WTC11 (cell line): ENCODE data around the gene GNB5. TPM values are rescaled to one million over a fixed set of nuclear protein-coding genes. Genes with fewer than 3 reads are reported as not detected.

ENCODE experiments used
- EMX1 ChIP-seq: fragments of 250-450 bp; sonication (Bioruptor Pico); IDR thresholded peaks from 2 replicates; pipeline ENCODE4 v1.8.0; 2021; ENCODE audit warnings: mild to moderate bottlenecking
- FOXK1 ChIP-seq: sonication (generic); formaldehyde crosslinking; IDR thresholded peaks from 2 replicates; pipeline ENCODE4 v1.8.0; 2022; ENCODE audit warnings: mild to moderate bottlenecking, moderate library complexity, missing genetic modification reagents
- IRF2 ChIP-seq: sonication (generic); formaldehyde crosslinking; IDR thresholded peaks from 2 replicates; pipeline ENCODE4 v1.8.0; 2022; ENCODE audit warnings: low read depth, missing genetic modification reagents, borderline replicate concordance
- NFYB ChIP-seq: sonication (generic); formaldehyde crosslinking; conservative IDR thresholded peaks from 2 replicates; pipeline ENCODE4 v1.8.0; 2022; ENCODE audit warnings: low read depth, missing genetic modification reagents
- NR1H2 ChIP-seq: sonication (generic); formaldehyde crosslinking; IDR thresholded peaks from 2 replicates; pipeline ENCODE4 v1.9.0; 2021; ENCODE audit warnings: mild to moderate bottlenecking, moderate library complexity, missing genetic modification reagents
- OVOL2 ChIP-seq: fragments of 250-450 bp; sonication (Bioruptor Pico); IDR thresholded peaks from 2 replicates; pipeline ENCODE4 v1.9.0; 2021; ENCODE audit warnings: mild to moderate bottlenecking, borderline replicate concordance
- RORB ChIP-seq: fragments of 250-450 bp; sonication (Bioruptor Pico); IDR thresholded peaks from 2 replicates; pipeline ENCODE4 v1.9.0; 2021; ENCODE audit warnings: mild to moderate bottlenecking
- SP1 ChIP-seq: sonication (generic); formaldehyde crosslinking; conservative IDR thresholded peaks from 2 replicates; pipeline ENCODE4 v1.8.1; 2022; ENCODE audit warnings: missing genetic modification reagents
- ZNF423 ChIP-seq: fragments of 250-450 bp; sonication (Bioruptor Pico); IDR thresholded peaks from 2 replicates; pipeline ENCODE4 v2.1.2; 2022; ENCODE audit warnings: mild to moderate bottlenecking, moderate library complexity
- ZNF671 ChIP-seq: fragments of 250-450 bp; sonication (Bioruptor Pico); IDR thresholded peaks from 2 replicates; pipeline ENCODE4 v1.8.0; 2021; ENCODE audit warnings: mild to moderate bottlenecking
- total RNA-seq: library from RNA; stranded (reverse); gene quantifications from 3 replicates; pipeline ENCODE4 v1.2.3, GENCODE V29; 2021
- TF ChIP-seq, protein P1 (sequence below): sonication (generic); formaldehyde crosslinking; IDR thresholded peaks from 2 replicates; pipeline ENCODE4 v1.8.0; 2022; ENCODE audit warnings: missing genetic modification reagents
- TF ChIP-seq, protein P2 (sequence below): sonication (generic); formaldehyde crosslinking; IDR thresholded peaks from 2 replicates; pipeline ENCODE4 v1.8.0; 2022; ENCODE audit warnings: mild to moderate bottlenecking, missing genetic modification reagents
- TF ChIP-seq, protein P3 (sequence below): sonication (generic); formaldehyde crosslinking; IDR thresholded peaks from 2 replicates; pipeline ENCODE4 v1.8.0; 2022; ENCODE audit warnings: mild to moderate bottlenecking, missing genetic modification reagents
- TF ChIP-seq, protein P4 (sequence below): fragments of 250-450 bp; sonication (Bioruptor Pico); IDR thresholded peaks from 2 replicates; pipeline ENCODE4 v1.9.0; 2021; ENCODE audit warnings: moderate library complexity, mild to moderate bottlenecking, inconsistent platforms, borderline replicate concordance
- TF ChIP-seq, protein P5 (sequence below): fragments of 250-450 bp; sonication (Bioruptor Pico); IDR thresholded peaks from 2 replicates; pipeline ENCODE4 v1.9.0; 2021; ENCODE audit warnings: mild to moderate bottlenecking
- TF ChIP-seq, protein P6 (sequence below): fragments of 250-450 bp; sonication (Bioruptor Pico); IDR thresholded peaks from 2 replicates; pipeline ENCODE4 v1.9.0; 2021; ENCODE audit warnings: mild to moderate bottlenecking, borderline replicate concordance
- TF ChIP-seq, protein P7 (sequence below): sonication (generic); formaldehyde crosslinking; IDR thresholded peaks from 2 replicates; pipeline ENCODE4 v1.8.0; 2022; ENCODE audit warnings: mild to moderate bottlenecking, missing genetic modification reagents
- TF ChIP-seq, protein P8 (sequence below): sonication (generic); formaldehyde crosslinking; IDR thresholded peaks from 2 replicates; pipeline ENCODE4 v1.8.1; 2023; ENCODE audit warnings: mild to moderate bottlenecking, missing genetic modification reagents, borderline replicate concordance

The GNB5 gene
- total RNA-seq, 1 experiment from 2014 or later, result 37.0 TPM

DNA sequence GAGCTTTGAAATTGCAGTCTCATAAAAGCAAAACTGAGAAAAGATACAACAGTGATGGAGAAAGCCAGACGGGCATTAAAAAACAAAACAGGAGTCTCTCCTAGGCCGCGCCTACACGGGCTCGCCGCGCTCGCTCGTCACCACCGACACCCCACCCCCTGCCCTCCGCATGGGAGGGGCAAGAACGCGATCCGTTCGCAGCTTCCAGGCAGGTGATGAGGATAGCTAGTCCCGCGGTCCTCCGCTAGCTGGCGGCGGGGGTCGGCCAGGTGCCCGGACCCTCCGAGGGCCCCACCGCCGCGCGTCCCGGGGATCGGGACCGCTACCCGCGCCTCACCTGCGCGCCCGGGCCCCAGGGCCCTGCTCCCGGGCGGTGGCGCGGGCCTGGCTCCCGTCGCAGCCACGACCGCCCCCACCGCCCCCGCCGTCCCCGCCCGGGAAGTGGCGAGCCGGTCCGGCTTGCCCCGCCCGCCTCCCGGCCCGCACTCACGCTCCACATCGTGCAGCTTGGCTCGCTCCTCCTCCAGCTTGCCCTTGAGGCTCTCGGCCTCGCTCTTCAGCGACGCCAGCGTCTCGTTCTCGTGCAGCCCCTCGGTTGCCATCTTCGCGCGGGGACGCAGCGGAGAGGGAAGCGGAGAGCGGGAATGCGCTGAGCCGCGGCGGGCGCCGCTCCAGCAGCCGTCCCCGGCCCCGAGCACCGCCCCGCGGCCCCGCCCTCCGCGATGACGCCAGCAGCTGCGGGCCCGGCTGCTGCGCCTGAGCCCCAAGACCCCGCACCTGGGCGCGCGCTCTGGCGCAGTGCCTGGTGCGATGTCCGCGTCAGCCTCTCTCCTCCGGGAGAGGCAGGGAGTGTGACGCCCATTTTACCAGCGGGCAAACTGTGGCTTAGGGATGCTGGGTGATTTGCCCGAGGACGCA, 11.7 kb downstream of the GNB5 start (continued):
- TF ChIP-seq SP1 (CRISPR knock-in tag) (peak; percentile 80), ZNF671 (CRISPR knock-in tag) (no peak), FOXK1 (peak; percentile 13), RORB (CRISPR knock-in tag) (no peak), NR1H2 (no peak), NFYB (CRISPR knock-in tag) (no peak), ZNF423 (CRISPR knock-in tag) (no peak), EMX1 (no peak), IRF2 (CRISPR knock-in tag) (no peak), OVOL2 (CRISPR knock-in tag) (no peak)
- TF ChIP-seq, protein P1, sequence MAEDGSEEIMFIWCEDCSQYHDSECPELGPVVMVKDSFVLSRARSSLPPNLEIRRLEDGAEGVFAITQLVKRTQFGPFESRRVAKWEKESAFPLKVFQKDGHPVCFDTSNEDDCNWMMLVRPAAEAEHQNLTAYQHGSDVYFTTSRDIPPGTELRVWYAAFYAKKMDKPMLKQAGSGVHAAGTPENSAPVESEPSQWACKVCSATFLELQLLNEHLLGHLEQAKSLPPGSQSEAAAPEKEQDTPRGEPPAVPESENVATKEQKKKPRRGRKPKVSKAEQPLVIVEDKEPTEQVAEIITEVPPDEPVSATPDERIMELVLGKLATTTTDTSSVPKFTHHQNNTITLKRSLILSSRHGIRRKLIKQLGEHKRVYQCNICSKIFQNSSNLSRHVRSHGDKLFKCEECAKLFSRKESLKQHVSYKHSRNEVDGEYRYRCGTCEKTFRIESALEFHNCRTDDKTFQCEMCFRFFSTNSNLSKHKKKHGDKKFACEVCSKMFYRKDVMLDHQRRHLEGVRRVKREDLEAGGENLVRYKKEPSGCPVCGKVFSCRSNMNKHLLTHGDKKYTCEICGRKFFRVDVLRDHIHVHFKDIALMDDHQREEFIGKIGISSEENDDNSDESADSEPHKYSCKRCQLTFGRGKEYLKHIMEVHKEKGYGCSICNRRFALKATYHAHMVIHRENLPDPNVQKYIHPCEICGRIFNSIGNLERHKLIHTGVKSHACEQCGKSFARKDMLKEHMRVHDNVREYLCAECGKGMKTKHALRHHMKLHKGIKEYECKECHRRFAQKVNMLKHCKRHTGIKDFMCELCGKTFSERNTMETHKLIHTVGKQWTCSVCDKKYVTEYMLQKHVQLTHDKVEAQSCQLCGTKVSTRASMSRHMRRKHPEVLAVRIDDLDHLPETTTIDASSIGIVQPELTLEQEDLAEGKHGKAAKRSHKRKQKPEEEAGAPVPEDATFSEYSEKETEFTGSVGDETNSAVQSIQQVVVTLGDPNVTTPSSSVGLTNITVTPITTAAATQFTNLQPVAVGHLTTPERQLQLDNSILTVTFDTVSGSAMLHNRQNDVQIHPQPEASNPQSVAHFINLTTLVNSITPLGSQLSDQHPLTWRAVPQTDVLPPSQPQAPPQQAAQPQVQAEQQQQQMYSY, result no peak
- TF ChIP-seq, protein P2, sequence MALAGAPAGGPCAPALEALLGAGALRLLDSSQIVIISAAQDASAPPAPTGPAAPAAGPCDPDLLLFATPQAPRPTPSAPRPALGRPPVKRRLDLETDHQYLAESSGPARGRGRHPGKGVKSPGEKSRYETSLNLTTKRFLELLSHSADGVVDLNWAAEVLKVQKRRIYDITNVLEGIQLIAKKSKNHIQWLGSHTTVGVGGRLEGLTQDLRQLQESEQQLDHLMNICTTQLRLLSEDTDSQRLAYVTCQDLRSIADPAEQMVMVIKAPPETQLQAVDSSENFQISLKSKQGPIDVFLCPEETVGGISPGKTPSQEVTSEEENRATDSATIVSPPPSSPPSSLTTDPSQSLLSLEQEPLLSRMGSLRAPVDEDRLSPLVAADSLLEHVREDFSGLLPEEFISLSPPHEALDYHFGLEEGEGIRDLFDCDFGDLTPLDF, result no peak; the same call in 1 of the 2 replicates
- TF ChIP-seq, protein P3, sequence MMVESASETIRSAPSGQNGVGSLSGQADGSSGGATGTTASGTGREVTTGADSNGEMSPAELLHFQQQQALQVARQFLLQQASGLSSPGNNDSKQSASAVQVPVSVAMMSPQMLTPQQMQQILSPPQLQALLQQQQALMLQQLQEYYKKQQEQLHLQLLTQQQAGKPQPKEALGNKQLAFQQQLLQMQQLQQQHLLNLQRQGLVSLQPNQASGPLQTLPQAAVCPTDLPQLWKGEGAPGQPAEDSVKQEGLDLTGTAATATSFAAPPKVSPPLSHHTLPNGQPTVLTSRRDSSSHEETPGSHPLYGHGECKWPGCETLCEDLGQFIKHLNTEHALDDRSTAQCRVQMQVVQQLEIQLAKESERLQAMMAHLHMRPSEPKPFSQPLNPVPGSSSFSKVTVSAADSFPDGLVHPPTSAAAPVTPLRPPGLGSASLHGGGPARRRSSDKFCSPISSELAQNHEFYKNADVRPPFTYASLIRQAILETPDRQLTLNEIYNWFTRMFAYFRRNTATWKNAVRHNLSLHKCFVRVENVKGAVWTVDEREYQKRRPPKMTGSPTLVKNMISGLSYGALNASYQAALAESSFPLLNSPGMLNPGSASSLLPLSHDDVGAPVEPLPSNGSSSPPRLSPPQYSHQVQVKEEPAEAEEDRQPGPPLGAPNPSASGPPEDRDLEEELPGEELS (CRISPR knock-in tag), result peak; percentile 83
- TF ChIP-seq, protein P4, sequence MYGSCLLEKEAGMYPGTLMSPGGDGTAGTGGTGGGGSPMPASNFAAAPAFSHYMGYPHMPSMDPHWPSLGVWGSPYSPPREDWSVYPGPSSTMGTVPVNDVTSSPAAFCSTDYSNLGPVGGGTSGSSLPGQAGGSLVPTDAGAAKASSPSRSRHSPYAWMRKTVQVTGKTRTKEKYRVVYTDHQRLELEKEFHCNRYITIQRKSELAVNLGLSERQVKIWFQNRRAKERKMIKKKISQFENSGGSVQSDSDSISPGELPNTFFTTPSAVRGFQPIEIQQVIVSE (CRISPR knock-in tag), result no peak
- TF ChIP-seq, protein P5, sequence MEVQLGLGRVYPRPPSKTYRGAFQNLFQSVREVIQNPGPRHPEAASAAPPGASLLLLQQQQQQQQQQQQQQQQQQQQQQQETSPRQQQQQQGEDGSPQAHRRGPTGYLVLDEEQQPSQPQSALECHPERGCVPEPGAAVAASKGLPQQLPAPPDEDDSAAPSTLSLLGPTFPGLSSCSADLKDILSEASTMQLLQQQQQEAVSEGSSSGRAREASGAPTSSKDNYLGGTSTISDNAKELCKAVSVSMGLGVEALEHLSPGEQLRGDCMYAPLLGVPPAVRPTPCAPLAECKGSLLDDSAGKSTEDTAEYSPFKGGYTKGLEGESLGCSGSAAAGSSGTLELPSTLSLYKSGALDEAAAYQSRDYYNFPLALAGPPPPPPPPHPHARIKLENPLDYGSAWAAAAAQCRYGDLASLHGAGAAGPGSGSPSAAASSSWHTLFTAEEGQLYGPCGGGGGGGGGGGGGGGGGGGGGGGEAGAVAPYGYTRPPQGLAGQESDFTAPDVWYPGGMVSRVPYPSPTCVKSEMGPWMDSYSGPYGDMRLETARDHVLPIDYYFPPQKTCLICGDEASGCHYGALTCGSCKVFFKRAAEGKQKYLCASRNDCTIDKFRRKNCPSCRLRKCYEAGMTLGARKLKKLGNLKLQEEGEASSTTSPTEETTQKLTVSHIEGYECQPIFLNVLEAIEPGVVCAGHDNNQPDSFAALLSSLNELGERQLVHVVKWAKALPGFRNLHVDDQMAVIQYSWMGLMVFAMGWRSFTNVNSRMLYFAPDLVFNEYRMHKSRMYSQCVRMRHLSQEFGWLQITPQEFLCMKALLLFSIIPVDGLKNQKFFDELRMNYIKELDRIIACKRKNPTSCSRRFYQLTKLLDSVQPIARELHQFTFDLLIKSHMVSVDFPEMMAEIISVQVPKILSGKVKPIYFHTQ (CRISPR knock-in tag), result no peak
- TF ChIP-seq, protein P6, sequence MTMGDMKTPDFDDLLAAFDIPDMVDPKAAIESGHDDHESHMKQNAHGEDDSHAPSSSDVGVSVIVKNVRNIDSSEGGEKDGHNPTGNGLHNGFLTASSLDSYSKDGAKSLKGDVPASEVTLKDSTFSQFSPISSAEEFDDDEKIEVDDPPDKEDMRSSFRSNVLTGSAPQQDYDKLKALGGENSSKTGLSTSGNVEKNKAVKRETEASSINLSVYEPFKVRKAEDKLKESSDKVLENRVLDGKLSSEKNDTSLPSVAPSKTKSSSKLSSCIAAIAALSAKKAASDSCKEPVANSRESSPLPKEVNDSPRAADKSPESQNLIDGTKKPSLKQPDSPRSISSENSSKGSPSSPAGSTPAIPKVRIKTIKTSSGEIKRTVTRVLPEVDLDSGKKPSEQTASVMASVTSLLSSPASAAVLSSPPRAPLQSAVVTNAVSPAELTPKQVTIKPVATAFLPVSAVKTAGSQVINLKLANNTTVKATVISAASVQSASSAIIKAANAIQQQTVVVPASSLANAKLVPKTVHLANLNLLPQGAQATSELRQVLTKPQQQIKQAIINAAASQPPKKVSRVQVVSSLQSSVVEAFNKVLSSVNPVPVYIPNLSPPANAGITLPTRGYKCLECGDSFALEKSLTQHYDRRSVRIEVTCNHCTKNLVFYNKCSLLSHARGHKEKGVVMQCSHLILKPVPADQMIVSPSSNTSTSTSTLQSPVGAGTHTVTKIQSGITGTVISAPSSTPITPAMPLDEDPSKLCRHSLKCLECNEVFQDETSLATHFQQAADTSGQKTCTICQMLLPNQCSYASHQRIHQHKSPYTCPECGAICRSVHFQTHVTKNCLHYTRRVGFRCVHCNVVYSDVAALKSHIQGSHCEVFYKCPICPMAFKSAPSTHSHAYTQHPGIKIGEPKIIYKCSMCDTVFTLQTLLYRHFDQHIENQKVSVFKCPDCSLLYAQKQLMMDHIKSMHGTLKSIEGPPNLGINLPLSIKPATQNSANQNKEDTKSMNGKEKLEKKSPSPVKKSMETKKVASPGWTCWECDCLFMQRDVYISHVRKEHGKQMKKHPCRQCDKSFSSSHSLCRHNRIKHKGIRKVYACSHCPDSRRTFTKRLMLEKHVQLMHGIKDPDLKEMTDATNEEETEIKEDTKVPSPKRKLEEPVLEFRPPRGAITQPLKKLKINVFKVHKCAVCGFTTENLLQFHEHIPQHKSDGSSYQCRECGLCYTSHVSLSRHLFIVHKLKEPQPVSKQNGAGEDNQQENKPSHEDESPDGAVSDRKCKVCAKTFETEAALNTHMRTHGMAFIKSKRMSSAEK (CRISPR knock-in tag), result no peak
- TF ChIP-seq, protein P7, sequence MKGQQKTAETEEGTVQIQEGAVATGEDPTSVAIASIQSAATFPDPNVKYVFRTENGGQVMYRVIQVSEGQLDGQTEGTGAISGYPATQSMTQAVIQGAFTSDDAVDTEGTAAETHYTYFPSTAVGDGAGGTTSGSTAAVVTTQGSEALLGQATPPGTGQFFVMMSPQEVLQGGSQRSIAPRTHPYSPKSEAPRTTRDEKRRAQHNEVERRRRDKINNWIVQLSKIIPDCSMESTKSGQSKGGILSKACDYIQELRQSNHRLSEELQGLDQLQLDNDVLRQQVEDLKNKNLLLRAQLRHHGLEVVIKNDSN (CRISPR knock-in tag), result no peak
- TF ChIP-seq, protein P8, sequence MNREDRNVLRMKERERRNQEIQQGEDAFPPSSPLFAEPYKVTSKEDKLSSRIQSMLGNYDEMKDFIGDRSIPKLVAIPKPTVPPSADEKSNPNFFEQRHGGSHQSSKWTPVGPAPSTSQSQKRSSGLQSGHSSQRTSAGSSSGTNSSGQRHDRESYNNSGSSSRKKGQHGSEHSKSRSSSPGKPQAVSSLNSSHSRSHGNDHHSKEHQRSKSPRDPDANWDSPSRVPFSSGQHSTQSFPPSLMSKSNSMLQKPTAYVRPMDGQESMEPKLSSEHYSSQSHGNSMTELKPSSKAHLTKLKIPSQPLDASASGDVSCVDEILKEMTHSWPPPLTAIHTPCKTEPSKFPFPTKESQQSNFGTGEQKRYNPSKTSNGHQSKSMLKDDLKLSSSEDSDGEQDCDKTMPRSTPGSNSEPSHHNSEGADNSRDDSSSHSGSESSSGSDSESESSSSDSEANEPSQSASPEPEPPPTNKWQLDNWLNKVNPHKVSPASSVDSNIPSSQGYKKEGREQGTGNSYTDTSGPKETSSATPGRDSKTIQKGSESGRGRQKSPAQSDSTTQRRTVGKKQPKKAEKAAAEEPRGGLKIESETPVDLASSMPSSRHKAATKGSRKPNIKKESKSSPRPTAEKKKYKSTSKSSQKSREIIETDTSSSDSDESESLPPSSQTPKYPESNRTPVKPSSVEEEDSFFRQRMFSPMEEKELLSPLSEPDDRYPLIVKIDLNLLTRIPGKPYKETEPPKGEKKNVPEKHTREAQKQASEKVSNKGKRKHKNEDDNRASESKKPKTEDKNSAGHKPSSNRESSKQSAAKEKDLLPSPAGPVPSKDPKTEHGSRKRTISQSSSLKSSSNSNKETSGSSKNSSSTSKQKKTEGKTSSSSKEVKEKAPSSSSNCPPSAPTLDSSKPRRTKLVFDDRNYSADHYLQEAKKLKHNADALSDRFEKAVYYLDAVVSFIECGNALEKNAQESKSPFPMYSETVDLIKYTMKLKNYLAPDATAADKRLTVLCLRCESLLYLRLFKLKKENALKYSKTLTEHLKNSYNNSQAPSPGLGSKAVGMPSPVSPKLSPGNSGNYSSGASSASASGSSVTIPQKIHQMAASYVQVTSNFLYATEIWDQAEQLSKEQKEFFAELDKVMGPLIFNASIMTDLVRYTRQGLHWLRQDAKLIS (CRISPR knock-in tag), result no peak
